Prostate gland (tissue), 2 donors: ENCODE results near the gene KLF16. TPM values are rescaled to one million over a fixed set of nuclear protein-coding genes. Genes with fewer than 3 reads are reported as not detected.
"Not testable (repeated sequence)": the region's sequence is repeated elsewhere in the genome, so short reads cannot be mapped to it uniquely, and the experiment has no call there.

Experiments
- DNase-seq: peaks from one replicate; pipeline ENCODE4 v3.0.0-alpha.2; 2019; ENCODE audit warnings: low spot score
- H3K27ac ChIP-seq, 2 donors: fragments of 200-600 bp; sonication (generic); 2 replicates each; pipeline ENCODE4 v1.5.1; 2017 to 2019
- H3K27me3 ChIP-seq: fragments of 200-600 bp; sonication (generic); replicated peaks from 2 replicates; pipeline ENCODE4 v1.5.1; 2019; ENCODE audit not compliant: insufficient read depth
- H3K36me3 ChIP-seq, 2 donors: fragments of 200-600 bp; sonication (generic); 1 replicate in 1 of 2; 2 replicates in 1 of 2; pipeline versions ENCODE4 v1.5.1 to v1.8.1; 2017 to 2019
- H3K4me1 ChIP-seq: fragments of 200-600 bp; sonication (generic); replicated peaks from 2 replicates; pipeline ENCODE4 v1.5.1; 2019
- H3K4me3 ChIP-seq, 2 donors: fragments of 200-600 bp; sonication (generic); 2 replicates each; pipeline ENCODE4 v1.5.1; 2017 to 2019
- H3K9me3 ChIP-seq: fragments of 200-600 bp; sonication (generic); 2 replicates; pipeline ENCODE4 v1.5.1; 2017
- POLR2A ChIP-seq: fragments of 450-650 bp; IDR thresholded peaks from one replicate; pipeline ENCODE4 v1.6.1; 2016; ENCODE audit warnings: antibody characterized with exemption, mild to moderate bottlenecking
- POLR2AphosphoS5 ChIP-seq: sonication (generic); formaldehyde crosslinking; IDR thresholded peaks from one replicate; pipeline ENCODE4 v1.6.1; 2017; ENCODE audit warnings: antibody characterized with exemption
- WGBS: methylation state at CpG from one replicate; pipeline ENCODE4 v1.1.5; 2018; 5-methylcytosine and 5-hydroxymethylcytosine counted together
- intact Hi-C: fragments of 100-400 bp; cut with DNase I; formaldehyde crosslinking; loops from one replicate; pipeline ENCODE4 v1.14.2; 2022
- total RNA-seq, 2 donors: library from RNA; depleted of rRNA; stranded (reverse); fragments of >200 nt; gene quantifications; one replicate each; pipeline ENCODE4 v1.1.0, GENCODE V29; 2016
- TF ChIP-seq, protein P1 (sequence below), 4 experiments: fragments of 200-600 bp in 2 of 4; fragments of 450-650 bp in 2 of 4; sonication (generic) in 2 of 4; IDR thresholded peaks; 1 replicate in 3 of 4; 2 replicates in 1 of 4; pipeline ENCODE4 v1.5.1; 2016 to 2019; ENCODE audit warnings: antibody characterized with exemption in 4 of 4, mild to moderate bottlenecking in 2 of 4, moderate library complexity in 2 of 4

The KLF16 gene
- total RNA-seq, 2 donors from 2014 or later: 8.4 to 22.8 TPM

GRCh38 chr19:1875646-1876495 lies 12.5 kb upstream of the KLF16 start:
- peak; percentile 91 for TF ChIP-seq POLR2A
- TF ChIP-seq, protein P1, sequence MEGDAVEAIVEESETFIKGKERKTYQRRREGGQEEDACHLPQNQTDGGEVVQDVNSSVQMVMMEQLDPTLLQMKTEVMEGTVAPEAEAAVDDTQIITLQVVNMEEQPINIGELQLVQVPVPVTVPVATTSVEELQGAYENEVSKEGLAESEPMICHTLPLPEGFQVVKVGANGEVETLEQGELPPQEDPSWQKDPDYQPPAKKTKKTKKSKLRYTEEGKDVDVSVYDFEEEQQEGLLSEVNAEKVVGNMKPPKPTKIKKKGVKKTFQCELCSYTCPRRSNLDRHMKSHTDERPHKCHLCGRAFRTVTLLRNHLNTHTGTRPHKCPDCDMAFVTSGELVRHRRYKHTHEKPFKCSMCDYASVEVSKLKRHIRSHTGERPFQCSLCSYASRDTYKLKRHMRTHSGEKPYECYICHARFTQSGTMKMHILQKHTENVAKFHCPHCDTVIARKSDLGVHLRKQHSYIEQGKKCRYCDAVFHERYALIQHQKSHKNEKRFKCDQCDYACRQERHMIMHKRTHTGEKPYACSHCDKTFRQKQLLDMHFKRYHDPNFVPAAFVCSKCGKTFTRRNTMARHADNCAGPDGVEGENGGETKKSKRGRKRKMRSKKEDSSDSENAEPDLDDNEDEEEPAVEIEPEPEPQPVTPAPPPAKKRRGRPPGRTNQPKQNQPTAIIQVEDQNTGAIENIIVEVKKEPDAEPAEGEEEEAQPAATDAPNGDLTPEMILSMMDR (IDR thresholded peaks at IDR 0.05): peak in 2 of 4 experiments; percentile 10 to 27
- TF ChIP-seq POLR2AphosphoS5: peak; percentile 98
- peak; percentile 93 for DNase-seq
- intact Hi-C loops: no loop called here
- peak overlapping the region; percentile 93 to 97 for H3K4me3 ChIP-seq
- no peaks in the 10 kb centered on the region for H3K36me3 ChIP-seq
- peak overlapping the region; percentile 80 to 93 for H3K27ac ChIP-seq
- H3K4me1 ChIP-seq: peaks cover 24% of the 10 kb centered on the region
- no peaks in the 10 kb centered on the region for H3K9me3 ChIP-seq
- under 1% methylated on average over 84 of the region's 87 CpGs for WGBS
- H3K27me3 ChIP-seq: no peaks in the 10 kb centered on the region

DNA sequence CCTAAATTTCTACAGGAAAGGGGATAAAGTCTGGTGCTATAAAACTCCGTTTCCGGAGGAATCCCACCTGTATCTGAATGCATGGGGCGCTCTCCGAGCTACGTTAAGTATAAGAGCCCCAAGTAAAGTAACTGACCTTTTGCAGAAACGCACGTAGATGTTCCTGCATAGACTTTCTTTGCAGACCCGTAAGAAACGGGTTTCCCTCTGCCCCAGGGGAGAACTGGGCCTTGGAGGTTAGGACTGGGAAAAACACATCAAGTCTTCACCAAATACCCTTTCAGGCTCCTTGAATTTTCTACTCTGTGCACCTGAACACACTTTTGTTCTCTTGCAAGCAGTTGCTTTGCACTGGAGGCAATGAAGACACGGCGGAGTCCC lies 11.9 kb upstream of the KLF16 start:
- DNase-seq, intact Hi-C loops, H3K27me3 ChIP-seq, H3K9me3 ChIP-seq, H3K36me3 ChIP-seq: not testable (repeated sequence)
- Histone ChIP-seq H3K27ac (peak overlapping the region; percentile 80 to 93), H3K4me3 (peak overlapping the region; percentile 93 to 97), H3K4me1 (peaks cover 24% of the 10 kb centered on the region)
- 3% methylated on average over 11 of the region's 11 CpGs for WGBS

DNA sequence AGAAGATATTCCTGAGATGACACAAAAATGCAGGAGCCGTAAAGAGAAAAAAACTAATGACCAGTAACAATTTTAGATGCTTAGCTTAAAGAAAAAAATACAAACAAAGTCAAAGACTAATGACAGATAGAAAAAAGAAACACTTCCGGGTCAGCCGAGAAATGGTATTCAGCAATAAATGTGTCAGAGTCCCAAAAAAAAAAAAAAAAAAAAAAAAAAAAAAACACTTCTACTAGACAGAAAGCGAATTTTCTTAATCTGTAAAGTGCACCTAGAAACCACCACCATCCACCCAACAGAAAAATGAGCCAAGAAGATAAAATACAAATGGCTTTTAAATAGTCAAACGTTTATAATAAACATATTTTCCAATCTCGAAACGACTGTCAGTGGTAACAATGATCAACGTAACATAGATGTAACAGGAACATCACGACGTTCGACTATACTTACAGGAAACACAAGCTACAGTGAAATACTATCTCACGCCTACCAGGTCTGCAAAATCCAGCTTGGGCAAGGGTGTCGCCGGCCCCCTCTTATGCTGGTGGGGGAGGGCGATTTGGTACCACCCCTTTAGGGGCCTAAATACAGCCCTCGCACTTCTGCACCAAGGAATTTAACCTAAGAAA lies 11.3 kb upstream of the KLF16 start:
- Histone ChIP-seq H3K27me3 (no peaks in the 10 kb centered on the region), H3K27ac (peak overlapping the region; percentile 80 to 93), H3K36me3 (no peaks in the 10 kb centered on the region), H3K4me3 (peak overlapping the region; percentile 93 to 97), H3K9me3 (no peaks in the 10 kb centered on the region), H3K4me1 (peaks cover 24% of the 10 kb centered on the region)
- intact Hi-C loops: no loop called here
- WGBS: 7% methylated on average over 16 of the region's 16 CpGs
- TF ChIP-seq POLR2AphosphoS5 (no peak), POLR2A (no peak)
- TF ChIP-seq, protein P1 (IDR thresholded peaks at IDR 0.05): no peak
- no peak for DNase-seq

- Histone ChIP-seq H3K4me3 (peak overlapping the region; percentile 5 to 18), H3K9me3 (no peaks in the 10 kb centered on the region), H3K27me3 (no peaks in the 10 kb centered on the region), H3K4me1 (peaks cover 24% of the 10 kb centered on the region), H3K36me3 (no peaks in the 10 kb centered on the region), H3K27ac (peak overlapping the region; percentile 80 to 93)
- 17% methylated on average over 29 of the region's 29 CpGs for WGBS
- DNase-seq: no peak
- intact Hi-C loops: no loop called here
- no peak for TF ChIP-seq POLR2A
- peak; percentile 6 for TF ChIP-seq POLR2AphosphoS5
- TF ChIP-seq, protein P1 (IDR thresholded peaks at IDR 0.05): no peak
These were observed 10.4 kb upstream of the KLF16 start for GRCh38 chr19:1873524-1874473.
